B cell (primary cell): ENCODE measurements around the gene EFNA5.

ENCODE experiments used
- CTCF ChIP-seq: fragments of 200-600 bp; IDR thresholded peaks from one replicate; pipeline ENCODE4 v1.8.0; 2022; ENCODE audit warnings: antibody characterized with exemption, mild to moderate bottlenecking
- EZH2 ChIP-seq: IDR thresholded peaks from 2 replicates; pipeline ENCODE4 v1.6.1; 2012; ENCODE audit warnings: borderline replicate concordance, low read depth, mild to moderate bottlenecking, moderate library complexity, low read length; ENCODE audit not compliant: insufficient read depth, poor library complexity, severe bottlenecking

- TF ChIP-seq CTCF (no peak), EZH2 (no peak)
Observed at GRCh38 chr5:107602896-107603295, 67.8 kb downstream of the EFNA5 start.
